IMR-90 (cell line): ENCODE data around the gene GNG2. TPM values are rescaled to one million over a fixed set of nuclear protein-coding genes. Genes with fewer than 3 reads are reported as not detected.
A peak's percentile ranks its signal among the peaks of the same experiment; 100 is the strongest.

ENCODE experiments used
- ATAC-seq: fragments of 200-7000 bp; cut with Tn5 transposase; 2 replicates; pipeline ENCODE4 v1.9.1; 2020; ENCODE audit warnings: low read depth, mild to moderate bottlenecking, moderate library complexity
- BruUV-seq: library from RNA; stranded (reverse); fragments of 400-500 nt; replicated peaks from 2 replicates; lab custom pipeline; 2021; lab: Mats Ljungman, UMichigan
- CTCF ChIA-PET: fragments of 300-600 bp; formaldehyde crosslinking; extraction: SDS; loops from one replicate; lab custom pipeline; 2021; ENCODE audit warnings: antibody characterized with exemption; lab: Yijun Ruan, JAX
- POLR2A ChIA-PET: fragments of 300-600 bp; sonication (Branson Sonifier 250); formaldehyde crosslinking; loops from one replicate; lab custom pipeline; 2022; ENCODE audit warnings: antibody characterized with exemption; ENCODE audit not compliant: unreplicated experiment; lab: Charles Lee
- DNase-seq: peaks from one replicate; pipeline ENCODE4 v3.0.0; 2013
- H2AFZ ChIP-seq: replicated peaks from 2 replicates; pipeline ENCODE3; 2013; ENCODE audit warnings: low read length, mild to moderate bottlenecking; ENCODE audit not compliant: poor library complexity
- H2AK5ac ChIP-seq: 2 replicates; pipeline ENCODE4 v1.6.1; 2013; ENCODE audit warnings: low read depth, low read length, inconsistent platforms
- H2AK9ac ChIP-seq: replicated peaks from 2 replicates; pipeline ENCODE3; 2013; ENCODE audit warnings: mild to moderate bottlenecking, low read depth, low read length, moderate library complexity; ENCODE audit not compliant: poor library complexity
- H2BK120ac ChIP-seq: 2 replicates; pipeline ENCODE4 v1.6.1; 2013; ENCODE audit warnings: low read depth, low read length, inconsistent platforms
- H2BK15ac ChIP-seq: 3 replicates; pipeline ENCODE4 v1.6.1; 2013; ENCODE audit warnings: low read depth, low read length, inconsistent platforms
- H2BK20ac ChIP-seq: 2 replicates; pipeline ENCODE4 v1.6.1; 2013; ENCODE audit warnings: low read depth, mild to moderate bottlenecking, inconsistent platforms, low read length, moderate library complexity
- H2BK5ac ChIP-seq: 2 replicates; pipeline ENCODE4 v1.6.1; 2013; ENCODE audit warnings: mild to moderate bottlenecking, low read depth, low read length, inconsistent platforms; ENCODE audit not compliant: poor library complexity, severe bottlenecking
- H3K14ac ChIP-seq: replicated peaks from 2 replicates; pipeline ENCODE4 v1.6.1; 2013; ENCODE audit warnings: low read depth, low read length, inconsistent platforms
- H3K18ac ChIP-seq: 2 replicates; pipeline ENCODE4 v1.6.1; 2013; ENCODE audit warnings: low read depth, low read length, control low read depth
- H3K23ac ChIP-seq: 2 replicates; pipeline ENCODE4 v1.6.1; 2013; ENCODE audit warnings: low read depth, low read length, inconsistent platforms
- H3K27ac ChIP-seq: 2 replicates; pipeline ENCODE4 v1.5.1; 2013; ENCODE audit warnings: mild to moderate bottlenecking, control low read depth, low read length; ENCODE audit not compliant: insufficient read depth
- H3K27me3 ChIP-seq: 2 replicates; pipeline ENCODE4 v1.6.1; 2013; ENCODE audit warnings: low read length; ENCODE audit not compliant: control insufficient read depth, insufficient read depth
- H3K36me3 ChIP-seq: 2 replicates; pipeline ENCODE4 v1.6.1; 2013; ENCODE audit warnings: low read length, mixed read lengths; ENCODE audit not compliant: control insufficient read depth, insufficient read depth
- H3K4ac ChIP-seq: 2 replicates; pipeline ENCODE4 v1.6.1; 2013; ENCODE audit warnings: low read depth, low read length, inconsistent platforms
- H3K4me1 ChIP-seq: 2 replicates; pipeline ENCODE4 v1.6.1; 2013; ENCODE audit warnings: low read length, mixed read lengths; ENCODE audit not compliant: control insufficient read depth, insufficient read depth
- H3K4me2 ChIP-seq: 2 replicates; pipeline ENCODE4 v1.6.1; 2013; ENCODE audit warnings: low read depth, mild to moderate bottlenecking, control low read depth, low read length, moderate library complexity
- H3K4me3 ChIP-seq: 2 replicates; pipeline ENCODE4 v1.5.1; 2013; ENCODE audit warnings: low read depth, mild to moderate bottlenecking, control low read depth, low read length, moderate library complexity; ENCODE audit not compliant: insufficient read depth
- H3K56ac ChIP-seq: 2 replicates; pipeline ENCODE4 v1.6.1; 2013; ENCODE audit warnings: low read length, inconsistent platforms; ENCODE audit not compliant: insufficient read depth; ENCODE audit errors: extremely low read depth
- H3K79me1 ChIP-seq, 2 experiments: 2 replicates each; pipeline ENCODE4 v1.6.1; 2013; ENCODE audit warnings: low read length in 2 of 2, inconsistent platforms in 1 of 2, low read depth in 1 of 2
- H3K9ac ChIP-seq: 2 replicates; pipeline ENCODE4 v1.6.1; 2013; ENCODE audit warnings: low read depth, low read length, control low read depth
- H3K9me1 ChIP-seq: 2 replicates; pipeline ENCODE4 v1.6.1; 2013; ENCODE audit warnings: low read length, inconsistent platforms; ENCODE audit not compliant: insufficient read depth
- H3K9me3 ChIP-seq: 2 replicates; pipeline ENCODE4 v1.6.1; 2013; ENCODE audit warnings: low read length; ENCODE audit not compliant: control insufficient read depth, insufficient read depth
- H4K20me1 ChIP-seq: 2 replicates; pipeline ENCODE4 v1.6.1; 2013; ENCODE audit warnings: low read length, inconsistent platforms; ENCODE audit not compliant: insufficient read depth
- H4K5ac ChIP-seq: 2 replicates; pipeline ENCODE4 v1.6.1; 2013; ENCODE audit warnings: mild to moderate bottlenecking, low read depth, low read length, control low read depth
- H4K8ac ChIP-seq, 2 experiments: 2 replicates each; pipeline ENCODE4 v1.6.1; 2013; ENCODE audit warnings: low read depth in 2 of 2, low read length in 2 of 2, control low read depth in 1 of 2, inconsistent platforms in 1 of 2
- H4K91ac ChIP-seq: 2 replicates; pipeline ENCODE4 v1.6.1; 2013; ENCODE audit warnings: low read depth, low read length, inconsistent platforms; ENCODE audit not compliant: insufficient read depth
- CEBPB ChIP-seq: IDR thresholded peaks from 2 replicates; pipeline ENCODE4 v1.6.1; 2012; ENCODE audit warnings: low read depth, low read length, improper control_type of control experiment
- CHD1 ChIP-seq: IDR thresholded peaks from 2 replicates; pipeline ENCODE4 v1.6.1; 2012; ENCODE audit warnings: low read depth, low read length, improper control_type of control experiment
- FOS ChIP-seq: fragments of 150-350 bp; IDR thresholded peaks from 2 replicates; pipeline ENCODE4 v1.6.1; 2016; ENCODE audit warnings: low read depth, low read length
- dilution Hi-C: fragments of 300-500 bp; cut with HindIII; formaldehyde crosslinking; loops from one replicate; pipeline ENCODE4 v1.14.3; 2018; ENCODE audit warnings: low sequenced_read_pairs; ENCODE audit not compliant: unreplicated experiment
- in situ Hi-C: fragments of 300-500 bp; cut with MboI; formaldehyde crosslinking; loops from 3 replicates; pipeline ENCODE4 v1.14.3; 2019; ENCODE audit warnings: low sequenced_read_pairs, inconsistent platforms, mixed read lengths
- intact Hi-C: fragments of 100-400 bp; cut with micrococcal nuclease; formaldehyde crosslinking; loops from 2 replicates; pipeline ENCODE4 v1.10.0; 2022
- polyA plus RNA-seq, 3 experiments: library from polyadenylated mRNA; depleted of rRNA; stranded (reverse); fragments of >200 nt; gene quantifications; 2 replicates each; pipeline ENCODE4 v1.2.3, GENCODE V29; 2012; ENCODE audit warnings: low replicate concordance in 1 of 3
- total RNA-seq: library from RNA; depleted of rRNA; stranded (reverse); fragments of >200 nt; gene quantifications from 2 replicates; pipeline ENCODE4 v1.2.3, GENCODE V29; 2012
- TF ChIP-seq, protein P1 (sequence below): fragments of 150-350 bp; IDR thresholded peaks from 2 replicates; pipeline ENCODE4 v1.6.1; 2017; ENCODE audit warnings: mild to moderate bottlenecking, antibody characterized with exemption, low read length, low read depth

Gene GNG2
- total and polyA plus RNA-seq, 2 of the 4 experiments (the other 2 are of a cell fraction): 13.1 to 14.6 TPM

GRCh38 chr14:51821822-51822221 is 38.6 kb upstream of the GNG2 start:
- in situ Hi-C loops: no loop called here

More at GRCh38 chr14:51821822-51822221, 38.6 kb upstream of the GNG2 start:
- POLR2A ChIA-PET: no interaction called here
- H3K18ac ChIP-seq: no peak overlapping the region
- H3K9ac ChIP-seq: no peak overlapping the region
- H2BK20ac ChIP-seq: no peak overlapping the region
- no peaks in the 10 kb centered on the region for H3K9me3 ChIP-seq
- CTCF ChIA-PET: no interaction called here
- H2BK5ac ChIP-seq: no peak overlapping the region
- H4K8ac ChIP-seq: no peak overlapping the region
- DNase-seq (peak; percentile 77), ATAC-seq (peak; percentile 94)
- H3K4me3 ChIP-seq: no peak overlapping the region
- intact Hi-C loops: no loop called here
- no TSS peak for BruUV-seq
- TF ChIP-seq CEBPB (peak; percentile 55), FOS (peak; percentile 54; the same call in 1 of the 2 replicates), CHD1 (no peak)
- TF ChIP-seq, protein P1, sequence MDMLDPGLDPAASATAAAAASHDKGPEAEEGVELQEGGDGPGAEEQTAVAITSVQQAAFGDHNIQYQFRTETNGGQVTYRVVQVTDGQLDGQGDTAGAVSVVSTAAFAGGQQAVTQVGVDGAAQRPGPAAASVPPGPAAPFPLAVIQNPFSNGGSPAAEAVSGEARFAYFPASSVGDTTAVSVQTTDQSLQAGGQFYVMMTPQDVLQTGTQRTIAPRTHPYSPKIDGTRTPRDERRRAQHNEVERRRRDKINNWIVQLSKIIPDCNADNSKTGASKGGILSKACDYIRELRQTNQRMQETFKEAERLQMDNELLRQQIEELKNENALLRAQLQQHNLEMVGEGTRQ: no peak
- no peak overlapping the region for H3K23ac ChIP-seq
- no peaks in the 10 kb centered on the region for H3K36me3 ChIP-seq
- H3K4me2 ChIP-seq: no peak overlapping the region
- H2AK5ac ChIP-seq: no peak overlapping the region
- dilution Hi-C loops: no loop called here
- no peak overlapping the region for H3K14ac ChIP-seq
- H2BK120ac ChIP-seq: no peak overlapping the region
- peaks cover 7% of the 10 kb centered on the region for H3K4me1 ChIP-seq
- no peaks in the 10 kb centered on the region for H3K27me3 ChIP-seq
- H3K27ac ChIP-seq: peak overlapping the region; percentile 11; the same call in 1 of the 2 replicates
- no peaks in the 10 kb centered on the region for H4K20me1 ChIP-seq
- H4K91ac ChIP-seq: no peak overlapping the region
- H2AK9ac ChIP-seq: no peak overlapping the region
- no peak overlapping the region for H2AFZ ChIP-seq
- H3K56ac ChIP-seq: no peak overlapping the region
- no peak overlapping the region for H4K5ac ChIP-seq
- H2BK15ac ChIP-seq: no peak overlapping the region
- no peak overlapping the region for H3K4ac ChIP-seq
- H3K79me1 ChIP-seq: no peaks in the 10 kb centered on the region
- no peaks in the 10 kb centered on the region for H3K9me1 ChIP-seq
